ENCODE measurements around the gene SENP3. TPM values are rescaled to one million over a fixed set of nuclear protein-coding genes. Genes with fewer than 3 reads are reported as not detected.
A peak's percentile ranks its signal among the peaks of the same experiment; 100 is the strongest.

Gene SENP3
- total RNA-seq, 3 donors from 2014 or later = 27.9 to 60.2 (median 37.7) TPM

- TF ChIP-seq, protein P1, sequence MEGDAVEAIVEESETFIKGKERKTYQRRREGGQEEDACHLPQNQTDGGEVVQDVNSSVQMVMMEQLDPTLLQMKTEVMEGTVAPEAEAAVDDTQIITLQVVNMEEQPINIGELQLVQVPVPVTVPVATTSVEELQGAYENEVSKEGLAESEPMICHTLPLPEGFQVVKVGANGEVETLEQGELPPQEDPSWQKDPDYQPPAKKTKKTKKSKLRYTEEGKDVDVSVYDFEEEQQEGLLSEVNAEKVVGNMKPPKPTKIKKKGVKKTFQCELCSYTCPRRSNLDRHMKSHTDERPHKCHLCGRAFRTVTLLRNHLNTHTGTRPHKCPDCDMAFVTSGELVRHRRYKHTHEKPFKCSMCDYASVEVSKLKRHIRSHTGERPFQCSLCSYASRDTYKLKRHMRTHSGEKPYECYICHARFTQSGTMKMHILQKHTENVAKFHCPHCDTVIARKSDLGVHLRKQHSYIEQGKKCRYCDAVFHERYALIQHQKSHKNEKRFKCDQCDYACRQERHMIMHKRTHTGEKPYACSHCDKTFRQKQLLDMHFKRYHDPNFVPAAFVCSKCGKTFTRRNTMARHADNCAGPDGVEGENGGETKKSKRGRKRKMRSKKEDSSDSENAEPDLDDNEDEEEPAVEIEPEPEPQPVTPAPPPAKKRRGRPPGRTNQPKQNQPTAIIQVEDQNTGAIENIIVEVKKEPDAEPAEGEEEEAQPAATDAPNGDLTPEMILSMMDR (IDR thresholded peaks at IDR 0.05) = peak; percentile 64
- Histone ChIP-seq H3K4me1 (ENCODE audit: low read depth) (peaks cover 57% of the 10 kb centered on the region), H3K36me3 (ENCODE audit: low read depth) (no peaks in the 10 kb centered on the region), H3K4me3 (no peak overlapping the region), H3K9me3 (no peaks in the 10 kb centered on the region)
- peak; percentile 45 for ATAC-seq
- intact Hi-C loops (cut with DNase I, micrococcal nuclease) = loop anchor here in 1 of 2 donors (2.0 to 5.0 kb wide), 2 partner anchors 48 to 126 kb away; partner anchors contain the start of gene TMEM102
- peak; percentile 80 to 88 (median 87) for DNase-seq
Observed at GRCh38 chr17:7560172-7561027, 1.3 kb upstream of the SENP3 start.

DNA sequence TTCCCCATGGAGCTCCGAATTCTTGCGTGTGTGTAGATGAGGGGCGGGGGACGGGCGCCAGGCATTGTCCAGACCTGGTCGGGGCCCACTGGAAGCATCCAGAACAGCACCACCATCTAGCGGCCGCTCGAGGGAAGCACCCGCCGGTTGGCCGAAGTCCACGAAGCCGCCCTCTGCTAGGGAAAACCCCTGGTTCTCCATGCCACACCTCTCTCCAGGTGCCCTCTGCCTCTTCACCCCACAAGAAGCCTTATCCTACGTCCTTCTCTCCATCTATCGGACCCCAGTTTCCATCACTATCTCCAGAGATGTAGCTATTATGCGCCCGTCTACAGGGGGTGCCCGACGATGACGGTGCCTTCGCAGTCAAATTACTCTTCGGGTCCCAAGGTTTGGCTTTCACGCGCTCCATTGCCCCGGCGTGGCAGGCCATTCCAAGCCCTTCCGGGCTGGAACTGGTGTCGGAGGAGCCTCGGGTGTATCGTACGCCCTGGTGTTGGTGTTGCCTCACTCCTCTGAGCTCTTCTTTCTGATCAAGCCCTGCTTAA, 617 bp upstream of the SENP3 start:
- peaks cover 3% of the 10 kb centered on the region for H3K36me3 ChIP-seq (ENCODE audit: low read depth)
- TF ChIP-seq, protein P1 (IDR thresholded peaks at IDR 0.05) = peak; percentile 92
- no peaks in the 10 kb centered on the region for H3K9me3 ChIP-seq
- DNase-seq (peak; percentile 96 to 97 (median 97)), ATAC-seq (peak; percentile 70)
- intact Hi-C loops (cut with DNase I, micrococcal nuclease) = loop anchor here in 1 of 2 donors (2.0 to 5.0 kb wide), 2 partner anchors 49 to 126 kb away; partner anchors contain the start of gene TMEM102
- peaks cover 55% of the 10 kb centered on the region for H3K4me1 ChIP-seq (ENCODE audit: low read depth)
- peak overlapping the region; percentile 72 for H3K4me3 ChIP-seq

DNA sequence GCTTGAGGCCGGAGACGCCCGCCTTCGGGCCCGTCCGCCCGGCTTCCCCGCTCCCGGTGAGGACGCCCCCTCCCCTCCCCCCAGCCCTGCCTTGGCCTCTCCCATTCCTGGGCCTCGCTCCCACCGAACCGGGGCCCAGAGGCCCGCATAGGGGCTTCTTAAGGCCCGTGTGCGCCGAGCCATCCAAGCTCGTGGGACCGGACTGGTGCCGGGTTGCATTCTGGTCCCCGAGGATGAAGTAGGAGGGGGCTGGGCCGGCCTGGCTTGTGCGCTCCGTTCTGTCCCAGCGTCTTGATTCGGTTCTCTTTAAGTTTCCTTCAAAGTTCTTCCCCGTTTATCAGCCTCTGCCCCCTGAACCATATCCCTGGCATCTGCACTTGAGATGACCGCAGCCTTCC, 488 bp downstream of the SENP3 start:
- Histone ChIP-seq H3K4me1 (ENCODE audit: low read depth) (peaks cover 49% of the 10 kb centered on the region), H3K4me3 (peak overlapping the region; percentile 72), H3K9me3 (no peaks in the 10 kb centered on the region), H3K36me3 (ENCODE audit: low read depth) (peaks cover 5% of the 10 kb centered on the region)
- intact Hi-C loops (cut with DNase I, micrococcal nuclease) = loop anchor here in 1 of 2 donors (5.0 kb wide), 1 partner anchor 50 kb away; no protein-coding TSS in a partner anchor
- ATAC-seq (no peak), DNase-seq (no peak)
- TF ChIP-seq, protein P1 (IDR thresholded peaks at IDR 0.05) = no peak

GRCh38 chr17:7563115-7563869, 1.6 kb downstream of the SENP3 start:
- Histone ChIP-seq H3K36me3 (ENCODE audit: low read depth) (peaks cover 5% of the 10 kb centered on the region), H3K4me3 (no peak overlapping the region), H3K9me3 (no peaks in the 10 kb centered on the region), H3K4me1 (ENCODE audit: low read depth) (peaks cover 39% of the 10 kb centered on the region)
- DNase-seq = peak in 1 of 3 donors; percentile 14
- intact Hi-C loops (cut with DNase I, micrococcal nuclease) = loop anchor here in 1 of 2 donors (5.0 kb wide), 1 partner anchor 51 kb away; no protein-coding TSS in a partner anchor
- TF ChIP-seq, protein P1 (IDR thresholded peaks at IDR 0.05) = no peak
- no peak for ATAC-seq

GRCh38 chr17:7569571-7569970, 7.9 kb downstream of the SENP3 start:
- H3K4me3 ChIP-seq = no peak overlapping the region
- no peak for ATAC-seq
- intact Hi-C loops (cut with DNase I, micrococcal nuclease) = no loop called here
- no peak for DNase-seq
- no peaks in the 10 kb centered on the region for H3K9me3 ChIP-seq
- peaks cover 12% of the 10 kb centered on the region for H3K4me1 ChIP-seq (ENCODE audit: low read depth)
- TF ChIP-seq, protein P1 (IDR thresholded peaks at IDR 0.05) = no peak
- peaks cover 9% of the 10 kb centered on the region for H3K36me3 ChIP-seq (ENCODE audit: low read depth)
